T-helper 1 cell treated with Interleukin-12 subunit alpha and Interleukin-12 subunit beta and Interleukin-4 antibody, amounts not matched to agents 30 μg/mL and 1 μg/mL, for 36 hours (primary cell): ENCODE results near the gene C11orf24.

ENCODE experiments used
- H3K27ac Mint-ChIP-seq: one replicate; pipeline ENCODE4 v1.8.0; 2021; ENCODE audit warnings: mild to moderate bottlenecking, mixed read lengths
- H3K27me3 Mint-ChIP-seq: one replicate; pipeline ENCODE4 v1.8.0; 2021; ENCODE audit warnings: low read depth, mixed read lengths
- H3K36me3 Mint-ChIP-seq: one replicate; pipeline ENCODE4 v1.8.0; 2021; ENCODE audit warnings: low read depth, mixed read lengths
- H3K4me1 Mint-ChIP-seq: one replicate; pipeline ENCODE4 v1.8.0; 2021; ENCODE audit warnings: low read depth, mixed read lengths
- H3K4me3 Mint-ChIP-seq: one replicate; pipeline ENCODE4 v1.8.0; 2021; ENCODE audit warnings: mild to moderate bottlenecking, moderate library complexity, mixed read lengths
- H3K9me3 Mint-ChIP-seq: one replicate; pipeline ENCODE4 v1.8.0; 2021; ENCODE audit warnings: mixed read lengths

Gene C11orf24

DNA sequence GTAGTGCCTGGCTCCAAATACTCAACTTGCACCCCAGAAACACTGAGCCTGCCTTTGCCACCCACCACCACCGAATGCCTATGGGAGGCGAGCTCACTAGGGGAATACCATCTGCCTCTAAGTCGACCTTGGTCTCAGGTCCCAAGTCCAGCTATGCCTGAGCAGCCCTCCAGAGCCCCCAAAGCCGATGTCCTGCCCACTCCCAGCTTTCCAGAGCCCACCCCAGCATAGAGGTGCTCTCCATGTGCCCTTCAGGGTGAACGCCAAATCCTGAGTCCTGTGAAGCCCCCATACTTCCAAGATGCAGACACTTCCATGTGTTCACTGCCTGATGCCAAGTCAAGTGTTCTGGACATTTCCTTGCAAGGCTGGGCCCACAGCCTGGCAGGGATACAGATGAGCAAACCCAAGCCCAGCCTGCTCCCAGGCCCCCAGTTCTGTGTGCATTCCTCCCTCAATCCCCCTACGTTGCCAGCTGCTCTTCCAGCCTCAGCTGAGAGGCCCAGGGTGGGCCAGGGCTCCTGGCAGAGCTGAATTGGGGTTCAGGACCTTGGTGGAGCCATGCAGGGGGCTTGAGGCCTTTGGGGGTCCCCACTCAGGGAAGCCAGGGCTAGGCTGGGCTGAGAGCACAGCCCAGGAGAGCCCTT is 56.1 kb downstream of the C11orf24 start:
- Mint-ChIP-seq H3K9me3 (no peaks in the 10 kb centered on the region), H3K36me3 (peaks cover 3% of the 10 kb centered on the region), H3K27me3 (peaks cover 31% of the 10 kb centered on the region), H3K4me1 (peaks cover 20% of the 10 kb centered on the region), H3K4me3 (peak overlapping the region; percentile 65), H3K27ac (peak overlapping the region; percentile 62)

DNA sequence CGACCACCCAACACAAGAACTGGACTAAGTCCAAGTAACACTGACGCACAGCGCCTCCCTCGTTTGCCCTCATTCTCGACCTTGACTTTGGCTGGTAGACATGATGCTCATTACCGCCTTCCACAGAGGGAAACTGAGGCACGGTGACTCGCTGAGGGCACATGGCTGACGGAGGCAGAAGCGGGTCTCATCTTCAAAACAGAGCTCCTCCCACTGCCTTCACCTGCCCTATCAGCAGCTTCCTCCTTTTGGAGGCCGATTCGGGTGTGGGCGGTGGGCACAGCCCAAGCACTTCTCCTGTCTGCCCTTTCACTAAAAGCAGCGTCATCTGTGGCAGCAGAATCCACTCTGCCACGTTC is 56.7 kb downstream of the C11orf24 start:
- H3K27ac Mint-ChIP-seq = peak overlapping the region; percentile 62
- H3K27me3 Mint-ChIP-seq = peaks cover 31% of the 10 kb centered on the region
- no peaks in the 10 kb centered on the region for H3K9me3 Mint-ChIP-seq
- peaks cover 3% of the 10 kb centered on the region for H3K36me3 Mint-ChIP-seq
- peak overlapping the region; percentile 65 for H3K4me3 Mint-ChIP-seq
- H3K4me1 Mint-ChIP-seq = peaks cover 26% of the 10 kb centered on the region

DNA sequence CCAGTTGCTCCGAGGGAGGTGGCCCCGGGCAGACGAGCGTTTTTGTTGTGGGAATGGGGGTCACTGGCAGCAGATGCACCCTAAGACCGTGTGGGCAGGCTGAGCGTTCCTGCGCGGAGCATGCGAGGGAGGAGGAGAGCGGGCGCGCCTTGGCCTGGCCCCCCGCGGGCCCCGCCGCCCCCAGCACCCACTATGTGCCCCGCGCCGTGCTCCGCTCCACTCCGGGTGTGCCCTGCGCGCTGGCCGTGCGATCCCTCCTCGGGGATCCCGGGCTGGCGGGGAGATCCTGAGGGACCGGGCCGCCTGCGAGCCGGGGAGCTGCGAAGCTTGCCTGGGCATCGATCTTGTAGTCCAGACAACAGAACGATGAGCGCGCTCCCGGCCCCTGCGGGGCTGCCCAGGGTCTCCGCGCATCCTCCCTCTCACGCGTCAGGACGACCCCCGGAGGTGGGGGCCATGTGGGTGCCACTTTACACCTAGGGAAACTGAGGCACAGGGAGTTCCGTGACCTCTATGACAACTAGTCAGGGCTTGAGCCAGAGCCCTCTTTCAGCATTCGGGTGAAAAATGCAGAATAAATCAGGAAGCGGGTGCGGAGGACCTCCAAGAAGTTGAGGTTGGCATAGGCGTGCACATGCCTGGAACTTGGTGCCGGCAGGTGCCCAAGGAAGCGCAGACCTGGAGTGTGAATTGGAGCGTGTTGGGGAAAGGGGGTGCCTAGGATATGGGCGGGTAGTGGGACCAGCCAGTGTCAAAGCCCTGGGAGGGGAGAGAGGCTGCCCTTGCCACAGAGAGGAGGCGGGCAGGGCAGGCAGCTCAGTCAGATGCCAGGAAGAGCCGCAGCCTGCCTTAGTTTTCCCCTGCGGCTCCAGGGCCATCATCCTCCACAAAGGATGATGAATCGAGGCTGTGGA is 57.3 kb downstream of the C11orf24 start:
- Mint-ChIP-seq H3K27ac (no peak overlapping the region), H3K27me3 (peaks cover 28% of the 10 kb centered on the region), H3K36me3 (peaks cover 3% of the 10 kb centered on the region), H3K9me3 (no peaks in the 10 kb centered on the region), H3K4me1 (peaks cover 27% of the 10 kb centered on the region), H3K4me3 (peak overlapping the region; percentile 75)

DNA sequence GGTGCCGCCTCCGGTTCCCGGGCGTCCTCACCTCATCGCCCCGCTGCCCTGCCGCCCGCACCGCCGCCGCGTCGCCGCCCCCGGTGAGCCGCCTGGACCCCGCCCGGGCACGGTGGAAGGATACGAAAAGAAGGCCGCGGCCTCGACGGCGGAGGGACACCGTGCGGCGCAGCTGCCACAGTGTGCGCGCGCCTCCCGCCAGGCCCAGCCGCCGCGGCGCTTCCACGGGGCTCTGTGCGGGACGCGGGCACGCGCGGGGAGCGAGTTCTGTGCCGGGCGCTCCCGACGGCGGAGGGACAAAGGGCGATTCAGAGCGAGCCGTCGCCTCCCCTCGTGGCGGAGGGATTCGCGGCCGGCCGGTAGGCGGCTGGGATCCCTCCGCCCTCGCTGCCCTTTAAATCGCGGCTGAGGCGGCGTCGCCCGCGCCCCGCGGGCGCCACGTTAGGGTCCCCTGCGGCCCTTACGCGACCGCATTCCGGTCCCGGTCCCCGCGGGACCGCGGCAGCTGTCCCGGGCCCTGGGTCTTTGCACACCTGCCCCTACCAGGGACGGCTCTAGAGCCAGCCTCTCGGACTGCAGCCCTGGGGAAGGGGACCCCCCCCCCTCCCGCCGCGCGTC is 58.1 kb downstream of the C11orf24 start:
- H3K4me1 Mint-ChIP-seq = peaks cover 30% of the 10 kb centered on the region

DNA sequence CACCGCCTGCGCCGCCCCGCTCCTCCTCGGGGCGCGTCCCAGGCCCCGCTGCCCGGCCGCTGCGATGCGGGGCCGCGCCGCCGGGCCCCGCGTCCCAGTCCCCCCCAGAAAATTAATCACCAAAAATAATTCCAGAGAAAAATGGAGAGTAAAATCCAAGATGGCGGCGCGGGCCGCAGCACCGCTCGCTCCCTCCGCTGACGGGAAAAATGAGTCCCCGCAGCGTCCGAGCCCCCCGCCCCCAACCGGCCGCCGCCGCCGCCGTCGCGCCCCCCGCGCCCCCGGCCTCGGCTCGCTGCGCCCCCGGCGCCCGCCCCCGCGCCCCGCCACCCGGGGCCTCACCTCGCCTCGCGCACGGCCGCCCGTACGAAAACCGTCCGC is 58.6 kb downstream of the C11orf24 start, which contains the start of gene KMT5B:
TSS of gene KMT5B (minus strand) at position 162 of the 381 bp plus-strand sequence. CDS start 23,220 bp downstream, outside the sequence.
- Mint-ChIP-seq H3K36me3 (peaks cover 3% of the 10 kb centered on the region), H3K9me3 (no peaks in the 10 kb centered on the region), H3K4me3 (peak within 1 kb of the TSS; percentile 96), H3K27ac (peak within 1 kb of the TSS; percentile 92), H3K4me1 (peaks cover 33% of the 10 kb centered on the region), H3K27me3 (peaks cover 28% of the 10 kb centered on the region)

More for the DNA sequence above, 58.1 kb downstream of the C11orf24 start:
- peaks cover 28% of the 10 kb centered on the region for H3K27me3 Mint-ChIP-seq
- no peaks in the 10 kb centered on the region for H3K9me3 Mint-ChIP-seq
- H3K4me3 Mint-ChIP-seq = peak overlapping the region; percentile 75
- no peak overlapping the region for H3K27ac Mint-ChIP-seq
- peaks cover 3% of the 10 kb centered on the region for H3K36me3 Mint-ChIP-seq

DNA sequence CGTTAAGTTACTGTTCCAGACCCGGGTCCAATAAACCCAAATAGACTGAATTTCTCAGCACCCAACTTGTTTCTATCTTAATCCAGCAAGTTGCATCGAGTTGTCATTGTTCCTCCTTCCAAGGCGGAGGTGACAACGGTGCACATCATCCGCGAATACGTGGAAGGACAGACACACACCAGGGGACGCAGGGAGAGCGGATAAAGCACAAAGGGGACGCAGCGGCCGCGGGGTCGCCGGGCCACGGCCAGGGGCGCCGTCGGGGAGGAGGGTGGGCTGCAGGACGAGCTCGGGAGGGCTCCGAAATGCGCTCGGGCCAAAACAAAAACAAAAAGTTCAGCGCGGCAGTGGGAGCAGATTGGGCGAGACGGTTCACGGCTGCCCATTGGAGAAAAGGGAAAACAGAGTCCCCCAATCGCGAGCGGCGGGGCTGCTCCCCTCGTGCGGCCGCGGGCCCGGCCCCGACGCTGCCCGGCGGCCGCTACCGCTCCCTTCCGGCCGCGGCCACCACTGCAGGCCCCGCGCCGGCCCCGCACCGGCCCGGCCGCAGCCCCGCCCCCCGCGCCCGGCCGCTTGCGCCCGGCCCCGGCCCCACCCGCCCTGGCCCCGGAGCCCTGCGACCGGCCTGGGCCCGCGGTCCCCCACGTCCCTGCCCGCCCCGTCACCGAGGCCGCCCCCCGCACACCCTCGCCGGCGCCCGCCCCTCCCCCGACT is 59.2 kb downstream of the C11orf24 start:
- peaks cover 28% of the 10 kb centered on the region for H3K27me3 Mint-ChIP-seq
- H3K4me3 Mint-ChIP-seq = peak overlapping the region; percentile 96
- H3K27ac Mint-ChIP-seq = peak overlapping the region; percentile 92
- H3K36me3 Mint-ChIP-seq = peaks cover 3% of the 10 kb centered on the region
- H3K4me1 Mint-ChIP-seq = peaks cover 33% of the 10 kb centered on the region
- H3K9me3 Mint-ChIP-seq = no peaks in the 10 kb centered on the region

DNA sequence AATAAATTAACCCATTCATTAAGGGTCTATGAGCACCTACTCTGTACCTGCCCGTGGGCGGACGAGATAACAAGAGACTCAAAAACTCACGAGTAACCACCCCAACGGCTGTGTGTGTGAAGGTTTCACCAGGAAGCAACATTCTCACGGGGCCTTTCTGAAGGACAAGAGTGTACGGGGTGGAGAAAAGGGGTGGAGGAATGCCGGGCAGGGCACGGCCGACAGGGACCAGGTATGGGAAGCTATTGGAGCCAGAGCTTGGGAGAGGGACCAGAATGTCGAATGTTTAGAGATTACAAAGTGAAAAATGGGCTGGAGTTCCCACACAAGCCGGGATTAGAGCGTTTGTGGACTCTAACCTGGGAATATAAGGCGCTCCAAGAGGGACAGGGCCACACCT is 60.2 kb downstream of the C11orf24 start:
- peak overlapping the region; percentile 78 for H3K27ac Mint-ChIP-seq

More for the DNA sequence above, 60.2 kb downstream of the C11orf24 start:
- Mint-ChIP-seq H3K27me3 (peaks cover 23% of the 10 kb centered on the region), H3K36me3 (peaks cover 3% of the 10 kb centered on the region), H3K4me1 (peaks cover 34% of the 10 kb centered on the region), H3K9me3 (no peaks in the 10 kb centered on the region), H3K4me3 (peak overlapping the region; percentile 96)
